ENCODE data around the gene DOK1. TPM values are rescaled to one million over a fixed set of nuclear protein-coding genes. Genes with fewer than 3 reads are reported as not detected.

DOK1 gene
- polyA plus RNA-seq, 1 donor (not counting 4 experiments of a cell fraction or from before 2014, with no cell fraction given), result 0.97 TPM

- Histone ChIP-seq H3K9me3 (ENCODE audit: control insufficient read depth, low read depth, low read length) (no peaks in the 10 kb centered on the region), H3K4me1 (ENCODE audit: control insufficient read depth, extremely low read depth, insufficient read depth, low read length) (peaks cover 37% of the 10 kb centered on the region), H3K9me1 (ENCODE audit: control insufficient read depth, extremely low read depth, insufficient read depth, low read length) (no peaks in the 10 kb centered on the region), H3K79me2 (ENCODE audit: control insufficient read depth, insufficient read depth, low read length) (no peaks in the 10 kb centered on the region), H3K4me3 (ENCODE audit: control insufficient read depth in 2 of 3, extremely low read depth in 1 of 3, insufficient read depth in 2 of 3, low read depth in 1 of 3, low read length in 3 of 3) (no peak overlapping the region), H3K4me2 (ENCODE audit: control insufficient read depth, extremely low read depth, insufficient read depth, low read depth, low read length) (no peak overlapping the region), H3K36me3 (ENCODE audit: control insufficient read depth in 2 of 2, extremely low read depth in 1 of 2, insufficient read depth in 2 of 2, low read length in 2 of 2) (no peaks in the 10 kb centered on the region), H3K27ac (ENCODE audit: control insufficient read depth, insufficient read depth, low read length) (no peak overlapping the region), H3K27me3 (ENCODE audit: control insufficient read depth, extremely low read depth, insufficient read depth, low read length) (no peaks in the 10 kb centered on the region), H4K20me1 (ENCODE audit: control insufficient read depth, extremely low read depth, insufficient read depth, low read length) (no peaks in the 10 kb centered on the region), H2AFZ (ENCODE audit: control insufficient read depth, low read length) (peak overlapping the region; percentile 44), H3K9ac (ENCODE audit: control insufficient read depth, extremely low read depth, insufficient read depth, low read length) (no peak overlapping the region)
- DNase-seq (ENCODE audit: low read depth, low spot score), result no peak
- dilution Hi-C loops (cut with MboI; ENCODE audit: extremely low pct_ligation_motif_present, low sequenced_read_pairs), result no loop called here
- FAIRE-seq, result no peak
- TF ChIP-seq CTCF (optimal IDR thresholded peaks at IDR 0.05 in 1 of 3, IDR thresholded peaks at IDR 0.05 in 1 of 3, conservative IDR thresholded peaks at IDR 0.05 in 1 of 3; ENCODE audit: extremely low read depth in 1 of 3, insufficient read depth in 2 of 3, low read length in 3 of 3) (no peak), EZH2 (IDR thresholded peaks at IDR 0.05; ENCODE audit: low read length) (no peak)
Measured at GRCh38 chr2:74571058-74571457, 16.5 kb downstream of the DOK1 start.

GRCh38 chr2:74572178-74572925 is 17.8 kb downstream of the DOK1 start:
- dilution Hi-C loops (cut with MboI; ENCODE audit: extremely low pct_ligation_motif_present, low sequenced_read_pairs), result no loop called here
- Histone ChIP-seq H4K20me1 (ENCODE audit: control insufficient read depth, extremely low read depth, insufficient read depth, low read length) (no peaks in the 10 kb centered on the region), H3K9me1 (ENCODE audit: control insufficient read depth, extremely low read depth, insufficient read depth, low read length) (no peaks in the 10 kb centered on the region), H3K4me3 (ENCODE audit: control insufficient read depth in 2 of 3, extremely low read depth in 1 of 3, insufficient read depth in 2 of 3, low read depth in 1 of 3, low read length in 3 of 3) (no peak overlapping the region), H3K9me3 (ENCODE audit: control insufficient read depth, low read depth, low read length) (no peaks in the 10 kb centered on the region), H3K27ac (ENCODE audit: control insufficient read depth, insufficient read depth, low read length) (no peak overlapping the region), H3K36me3 (ENCODE audit: control insufficient read depth in 2 of 2, extremely low read depth in 1 of 2, insufficient read depth in 2 of 2, low read length in 2 of 2) (no peaks in the 10 kb centered on the region), H3K79me2 (ENCODE audit: control insufficient read depth, insufficient read depth, low read length) (no peaks in the 10 kb centered on the region), H3K4me2 (ENCODE audit: control insufficient read depth, extremely low read depth, insufficient read depth, low read depth, low read length) (no peak overlapping the region), H2AFZ (ENCODE audit: control insufficient read depth, low read length) (no peak overlapping the region), H3K27me3 (ENCODE audit: control insufficient read depth, extremely low read depth, insufficient read depth, low read length) (no peaks in the 10 kb centered on the region), H3K9ac (ENCODE audit: control insufficient read depth, extremely low read depth, insufficient read depth, low read length) (no peak overlapping the region), H3K4me1 (ENCODE audit: control insufficient read depth, extremely low read depth, insufficient read depth, low read length) (peaks cover 28% of the 10 kb centered on the region)
- no peak for FAIRE-seq
- no peak for DNase-seq (ENCODE audit: low read depth, low spot score)
- TF ChIP-seq EZH2 (IDR thresholded peaks at IDR 0.05; ENCODE audit: low read length) (no peak), CTCF (optimal IDR thresholded peaks at IDR 0.05 in 1 of 3, IDR thresholded peaks at IDR 0.05 in 1 of 3, conservative IDR thresholded peaks at IDR 0.05 in 1 of 3; ENCODE audit: extremely low read depth in 1 of 3, insufficient read depth in 2 of 3, low read length in 3 of 3) (peak in 1 of 3 experiments; percentile 3)
